Measurements from ENCODE around the gene ZNF124.

The ZNF124 gene

GRCh38 chr1:247193958-247194357 lies 22.1 kb upstream of the ZNF124 start:
- DNase-seq (ENCODE audit: extremely low spot score), result no peak
- no peak for TF ChIP-seq L3MBTL2 (conservative IDR thresholded peaks at IDR 0.05)
- TF ChIP-seq FOXM1 (IDR thresholded peaks at IDR 0.05; ENCODE audit: borderline replicate concordance), result no peak
- TF ChIP-seq TARDBP (IDR thresholded peaks at IDR 0.05), result no peak
- ChIA-PET CTCF (no interaction called here), POLR2A (no interaction called here)

- TF ChIP-seq LEF1 (IDR thresholded peaks at IDR 0.05; ENCODE audit: borderline replicate concordance), result no peak
- TF ChIP-seq TARDBP (IDR thresholded peaks at IDR 0.05), result no peak
- POLR2A ChIA-PET, result no interaction called here
- CTCF ChIA-PET, result no interaction called here
- no peak for DNase-seq (ENCODE audit: extremely low spot score)
Measured at GRCh38 chr1:247189981-247190798, 18.4 kb upstream of the ZNF124 start.

GRCh38 chr1:247185667-247186066 lies 13.8 kb upstream of the ZNF124 start:
- DNase-seq (ENCODE audit: extremely low spot score), result no peak
- POLR2A ChIA-PET, result no interaction called here
- TF ChIP-seq FOXM1 (IDR thresholded peaks at IDR 0.05; ENCODE audit: borderline replicate concordance) (no peak), L3MBTL2 (conservative IDR thresholded peaks at IDR 0.05) (no peak), SUZ12 (IDR thresholded peaks at IDR 0.05) (no peak), TARDBP (IDR thresholded peaks at IDR 0.05) (no peak), ZNF384 (IDR thresholded peaks at IDR 0.05) (no peak), FOXK2 (IDR thresholded peaks at IDR 0.05) (no peak), LEF1 (IDR thresholded peaks at IDR 0.05; ENCODE audit: borderline replicate concordance) (no peak), PKNOX1 (IDR thresholded peaks at IDR 0.05) (no peak), BHLHE40 (IDR thresholded peaks at IDR 0.05; ENCODE audit: borderline replicate concordance) (no peak), SP1 (IDR thresholded peaks at IDR 0.05) (no peak), FOXA1 (IDR thresholded peaks at IDR 0.05) (no peak), CTBP1 (IDR thresholded peaks at IDR 0.05; ENCODE audit: borderline replicate concordance) (no peak), NFRKB (IDR thresholded peaks at IDR 0.05) (no peak), ELF4 (IDR thresholded peaks at IDR 0.05) (no peak)
- CTCF ChIA-PET, result interaction anchor here (0.6 kb wide), 1 partner anchor 99 kb away, joined by 5 read pairs; no protein-coding TSS in a partner anchor

- DNase-seq (ENCODE audit: extremely low spot score), result no peak
- TF ChIP-seq TARDBP (IDR thresholded peaks at IDR 0.05), result no peak
- no peak for TF ChIP-seq ELF4 (IDR thresholded peaks at IDR 0.05)
- TF ChIP-seq FOXK2 (IDR thresholded peaks at IDR 0.05), result no peak
- TF ChIP-seq SUZ12 (IDR thresholded peaks at IDR 0.05), result no peak
- TF ChIP-seq CTBP1 (IDR thresholded peaks at IDR 0.05; ENCODE audit: borderline replicate concordance), result no peak
- no peak for TF ChIP-seq LEF1 (IDR thresholded peaks at IDR 0.05; ENCODE audit: borderline replicate concordance)
- TF ChIP-seq BHLHE40 (IDR thresholded peaks at IDR 0.05; ENCODE audit: borderline replicate concordance), result no peak
- no peak for TF ChIP-seq SP1 (IDR thresholded peaks at IDR 0.05)
- TF ChIP-seq FOXM1 (IDR thresholded peaks at IDR 0.05; ENCODE audit: borderline replicate concordance), result no peak
- TF ChIP-seq NFRKB (IDR thresholded peaks at IDR 0.05), result no peak
- no peak for TF ChIP-seq HDGF (IDR thresholded peaks at IDR 0.05; ENCODE audit: borderline replicate concordance)
- TF ChIP-seq ARNT (IDR thresholded peaks at IDR 0.05), result no peak
- no peak for TF ChIP-seq L3MBTL2 (conservative IDR thresholded peaks at IDR 0.05)
- no peak for TF ChIP-seq ZNF384 (IDR thresholded peaks at IDR 0.05)
- TF ChIP-seq FOXA1 (IDR thresholded peaks at IDR 0.05), result no peak
- POLR2A ChIA-PET, result no interaction called here
- CTCF ChIA-PET, result no interaction called here
Measured at GRCh38 chr1:247184254-247184653, 12.4 kb upstream of the ZNF124 start.

- DNase-seq (ENCODE audit: extremely low spot score), result no peak
- TF ChIP-seq L3MBTL2 (conservative IDR thresholded peaks at IDR 0.05), result no peak
- TF ChIP-seq FOXA1 (IDR thresholded peaks at IDR 0.05), result no peak
- no peak for TF ChIP-seq NFRKB (IDR thresholded peaks at IDR 0.05)
- TF ChIP-seq ZNF384 (IDR thresholded peaks at IDR 0.05), result no peak
- no peak for TF ChIP-seq FOXK2 (IDR thresholded peaks at IDR 0.05)
- no peak for TF ChIP-seq ARNT (IDR thresholded peaks at IDR 0.05)
- no peak for TF ChIP-seq TARDBP (IDR thresholded peaks at IDR 0.05)
- no peak for TF ChIP-seq BHLHE40 (IDR thresholded peaks at IDR 0.05; ENCODE audit: borderline replicate concordance)
- no peak for TF ChIP-seq LEF1 (IDR thresholded peaks at IDR 0.05; ENCODE audit: borderline replicate concordance)
- no peak for TF ChIP-seq CTBP1 (IDR thresholded peaks at IDR 0.05; ENCODE audit: borderline replicate concordance)
- no peak for TF ChIP-seq FOXM1 (IDR thresholded peaks at IDR 0.05; ENCODE audit: borderline replicate concordance)
- CTCF ChIA-PET, result no interaction called here
- POLR2A ChIA-PET, result no interaction called here
Measured at GRCh38 chr1:247182994-247183393, 11.2 kb upstream of the ZNF124 start.

- no peak for TF ChIP-seq L3MBTL2 (conservative IDR thresholded peaks at IDR 0.05)
- TF ChIP-seq SP1 (IDR thresholded peaks at IDR 0.05), result no peak
- no peak for TF ChIP-seq CTBP1 (IDR thresholded peaks at IDR 0.05; ENCODE audit: borderline replicate concordance)
- TF ChIP-seq ELF4 (IDR thresholded peaks at IDR 0.05), result no peak
- TF ChIP-seq FOXA1 (IDR thresholded peaks at IDR 0.05), result no peak
- TF ChIP-seq LEF1 (IDR thresholded peaks at IDR 0.05; ENCODE audit: borderline replicate concordance), result no peak
- no peak for DNase-seq (ENCODE audit: extremely low spot score)
- CTCF ChIA-PET, result no interaction called here
- POLR2A ChIA-PET, result no interaction called here
Measured at GRCh38 chr1:247180581-247180980, 8.8 kb upstream of the ZNF124 start.

- POLR2A ChIA-PET, result no interaction called here
- CTCF ChIA-PET, result no interaction called here
- TF ChIP-seq PKNOX1 (IDR thresholded peaks at IDR 0.05) (no peak), FOXK2 (IDR thresholded peaks at IDR 0.05) (no peak), CTBP1 (IDR thresholded peaks at IDR 0.05; ENCODE audit: borderline replicate concordance) (no peak), SP1 (IDR thresholded peaks at IDR 0.05) (no peak), NFRKB (IDR thresholded peaks at IDR 0.05) (no peak), L3MBTL2 (conservative IDR thresholded peaks at IDR 0.05) (no peak), FOXA1 (IDR thresholded peaks at IDR 0.05) (no peak), FOXM1 (IDR thresholded peaks at IDR 0.05; ENCODE audit: borderline replicate concordance) (no peak), ZNF384 (IDR thresholded peaks at IDR 0.05) (no peak), BHLHE40 (IDR thresholded peaks at IDR 0.05; ENCODE audit: borderline replicate concordance) (no peak), LEF1 (IDR thresholded peaks at IDR 0.05; ENCODE audit: borderline replicate concordance) (no peak), ARNT (IDR thresholded peaks at IDR 0.05) (no peak)
- DNase-seq (ENCODE audit: extremely low spot score), result no peak
Measured at GRCh38 chr1:247177755-247178154, 5.9 kb upstream of the ZNF124 start.
